CD4-positive, alpha-beta T cell treated with Interleukin-15 for 1 hour (primary cell): ENCODE results near the gene DIS3L2.
"Not testable (repeated sequence)": the region's sequence is repeated elsewhere in the genome, so short reads cannot be mapped to it uniquely, and the experiment has no call there.

Source experiments
- DNase-seq: peaks from one replicate; pipeline ENCODE4 v3.0.0-alpha.2; 2020

Gene DIS3L2

DNA sequence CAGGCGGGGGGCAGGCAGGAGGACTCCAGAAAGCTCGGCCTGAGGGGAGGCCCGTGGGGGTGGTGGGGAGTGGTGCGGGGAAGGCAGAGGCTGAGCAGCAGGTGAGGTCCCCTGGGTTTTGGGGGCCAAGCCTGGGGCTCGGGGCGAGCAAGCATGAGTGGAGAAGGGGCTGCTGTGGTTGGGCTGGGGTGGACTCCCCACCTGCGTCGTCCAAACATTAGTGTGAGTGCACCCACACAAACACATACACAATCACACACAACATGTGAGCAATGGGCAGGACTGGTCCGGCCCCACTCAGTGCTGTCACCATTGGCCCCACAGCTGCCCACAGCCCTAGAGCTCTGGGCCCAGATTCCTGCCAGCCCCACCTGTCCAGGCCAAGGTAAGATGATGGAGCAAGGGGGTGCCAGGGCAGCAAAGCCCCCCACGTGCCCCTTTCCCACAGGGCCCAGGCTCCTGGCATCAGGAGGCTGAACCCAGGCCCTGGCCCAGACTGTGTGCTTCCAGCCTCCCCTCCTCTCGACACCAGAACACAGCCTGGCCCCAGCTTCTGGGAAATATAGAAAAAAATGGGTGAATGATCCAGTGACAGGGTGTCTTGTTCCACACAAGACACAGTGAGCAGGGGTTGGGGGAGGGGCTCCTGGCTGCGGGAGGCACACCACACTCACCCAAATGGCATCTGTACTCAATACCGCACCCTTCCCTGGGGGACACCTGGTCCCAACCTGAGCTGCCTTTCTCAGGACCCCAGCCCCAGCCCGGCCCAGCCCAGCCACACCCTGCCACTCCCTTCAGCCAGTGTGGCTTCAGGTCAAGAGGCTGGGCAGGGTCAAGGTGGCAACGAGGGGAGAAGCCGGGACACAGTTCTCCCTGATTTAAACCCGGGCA lies 416.6 kb downstream of the DIS3L2 start:
- no peak for DNase-seq

DNA sequence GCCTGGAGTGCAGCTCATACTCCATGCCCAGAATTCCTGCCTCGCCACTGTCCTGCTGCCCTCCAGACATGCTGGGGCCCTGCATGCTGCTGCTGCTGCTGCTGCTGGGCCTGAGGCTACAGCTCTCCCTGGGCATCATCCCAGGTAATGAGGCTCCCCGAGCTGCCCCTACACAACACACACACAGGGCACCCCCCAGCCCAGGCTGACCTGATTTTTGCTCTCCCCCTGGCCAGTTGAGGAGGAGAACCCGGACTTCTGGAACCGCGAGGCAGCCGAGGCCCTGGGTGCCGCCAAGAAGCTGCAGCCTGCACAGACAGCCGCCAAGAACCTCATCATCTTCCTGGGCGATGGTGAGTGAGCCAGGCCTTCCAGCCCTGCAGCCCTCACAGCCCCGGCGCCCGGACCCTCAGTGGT lies 417.2 kb downstream of the DIS3L2 start, which contains the start of gene ALPP:
Gene ALPP (plus strand): TSS at position 17 of the 417 bp plus-strand sequence. CDS start 52 bp downstream, at position 69.
- DNase-seq: not testable (repeated sequence)

DNA sequence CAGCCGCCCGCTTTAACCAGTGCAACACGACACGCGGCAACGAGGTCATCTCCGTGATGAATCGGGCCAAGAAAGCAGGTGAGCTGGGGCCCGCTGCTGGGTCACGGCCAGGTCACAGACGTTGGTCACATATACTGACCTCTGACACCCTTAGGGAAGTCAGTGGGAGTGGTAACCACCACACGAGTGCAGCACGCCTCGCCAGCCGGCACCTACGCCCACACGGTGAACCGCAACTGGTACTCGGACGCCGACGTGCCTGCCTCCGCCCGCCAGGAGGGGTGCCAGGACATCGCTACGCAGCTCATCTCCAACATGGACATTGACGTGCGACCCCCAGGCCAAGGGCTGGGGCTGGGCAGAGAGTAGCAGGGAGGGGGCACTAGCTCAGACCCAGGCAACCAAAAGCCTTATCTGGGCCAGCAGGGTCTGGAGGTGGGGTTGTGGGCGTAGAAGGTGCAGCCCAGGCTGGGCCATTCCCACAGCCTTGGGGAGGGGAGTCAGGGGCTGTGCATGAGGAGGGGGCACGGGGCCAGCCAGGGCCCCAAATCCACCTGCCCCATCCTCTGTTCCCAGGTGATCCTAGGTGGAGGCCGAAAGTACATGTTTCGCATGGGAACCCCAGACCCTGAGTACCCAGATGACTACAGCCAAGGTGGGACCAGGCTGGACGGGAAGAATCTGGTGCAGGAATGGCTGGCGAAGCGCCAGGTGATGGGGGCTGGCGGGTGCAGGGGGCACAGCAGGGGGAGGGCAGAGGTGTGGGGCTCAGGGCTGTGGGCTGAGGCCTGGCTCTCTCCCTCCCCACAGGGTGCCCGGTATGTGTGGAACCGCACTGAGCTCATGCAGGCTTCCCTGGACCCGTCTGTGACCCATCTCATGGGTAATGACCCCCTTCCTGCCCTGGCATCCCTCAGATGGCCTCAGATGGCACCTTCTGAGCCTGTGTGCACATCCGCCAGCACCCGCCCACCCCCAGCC lies 418.4 kb downstream of the DIS3L2 start:
- not testable (repeated sequence) for DNase-seq

DNA sequence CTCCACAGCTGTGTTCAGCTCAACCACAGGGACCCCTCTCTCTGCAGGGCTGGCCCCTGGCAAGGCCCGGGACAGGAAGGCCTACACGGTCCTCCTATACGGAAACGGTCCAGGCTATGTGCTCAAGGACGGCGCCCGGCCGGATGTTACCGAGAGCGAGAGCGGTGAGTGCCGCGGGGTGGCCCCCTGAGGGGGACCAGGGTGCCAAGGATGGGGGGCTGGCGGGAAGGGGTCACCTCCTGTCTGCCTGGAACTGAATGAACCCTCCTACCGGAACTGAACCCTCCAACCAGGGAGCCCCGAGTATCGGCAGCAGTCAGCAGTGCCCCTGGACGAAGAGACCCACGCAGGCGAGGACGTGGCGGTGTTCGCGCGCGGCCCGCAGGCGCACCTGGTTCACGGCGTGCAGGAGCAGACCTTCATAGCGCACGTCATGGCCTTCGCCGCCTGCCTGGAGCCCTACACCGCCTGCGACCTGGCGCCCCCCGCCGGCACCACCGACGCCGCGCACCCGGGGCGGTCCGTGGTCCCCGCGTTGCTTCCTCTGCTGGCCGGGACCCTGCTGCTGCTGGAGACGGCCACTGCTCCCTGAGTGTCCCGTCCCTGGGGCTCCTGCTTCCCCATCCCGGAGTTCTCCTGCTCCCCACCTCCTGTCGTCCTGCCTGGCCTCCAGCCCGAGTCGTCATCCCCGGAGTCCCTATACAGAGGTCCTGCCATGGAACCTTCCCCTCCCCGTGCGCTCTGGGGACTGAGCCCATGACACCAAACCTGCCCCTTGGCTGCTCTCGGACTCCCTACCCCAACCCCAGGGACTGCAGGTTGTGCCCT lies 419.9 kb downstream of the DIS3L2 start:
- DNase-seq: not testable (repeated sequence)

DNA sequence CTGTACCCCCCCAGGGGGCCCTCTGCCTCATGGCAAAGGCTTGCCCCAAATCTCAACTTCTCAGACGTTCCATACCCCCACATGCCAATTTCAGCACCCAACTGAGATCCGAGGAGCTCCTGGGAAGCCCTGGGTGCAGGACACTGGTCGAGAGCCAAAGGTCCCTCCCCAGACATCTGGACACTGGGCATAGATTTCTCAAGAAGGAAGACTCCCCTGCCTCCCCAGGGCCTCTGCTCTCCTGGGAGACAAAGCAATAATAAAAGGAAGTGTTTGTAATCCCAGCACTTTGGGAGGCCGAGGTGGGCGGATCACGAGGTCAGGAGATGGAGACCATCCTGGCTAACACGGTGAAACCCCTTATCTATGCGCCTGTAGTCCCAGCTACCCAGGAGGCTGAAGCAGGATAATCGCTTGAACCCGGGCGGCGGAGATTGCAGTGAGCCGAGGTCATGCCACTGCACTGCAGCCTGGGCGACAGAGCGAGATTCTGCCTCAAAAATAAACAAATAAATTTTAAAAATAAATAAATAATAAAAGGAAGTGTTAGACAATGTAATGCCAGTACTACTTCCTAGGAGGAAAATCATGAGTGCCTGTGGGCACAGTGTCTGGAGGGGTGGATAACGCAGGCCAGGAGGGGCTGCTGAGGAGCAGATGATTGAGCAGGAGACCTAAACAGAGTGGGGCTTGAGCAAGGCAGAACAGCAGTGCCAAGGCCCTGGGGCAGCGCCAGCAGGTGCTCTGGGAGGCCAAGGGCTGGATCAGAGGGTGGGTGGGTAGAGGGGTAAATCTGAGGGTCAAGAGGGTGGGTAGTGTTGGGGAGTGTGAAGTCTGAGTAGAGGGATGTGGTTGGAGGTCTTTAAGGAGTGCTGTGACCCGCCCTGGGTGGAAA lies 421.1 kb downstream of the DIS3L2 start:
- no peak for DNase-seq

DNA sequence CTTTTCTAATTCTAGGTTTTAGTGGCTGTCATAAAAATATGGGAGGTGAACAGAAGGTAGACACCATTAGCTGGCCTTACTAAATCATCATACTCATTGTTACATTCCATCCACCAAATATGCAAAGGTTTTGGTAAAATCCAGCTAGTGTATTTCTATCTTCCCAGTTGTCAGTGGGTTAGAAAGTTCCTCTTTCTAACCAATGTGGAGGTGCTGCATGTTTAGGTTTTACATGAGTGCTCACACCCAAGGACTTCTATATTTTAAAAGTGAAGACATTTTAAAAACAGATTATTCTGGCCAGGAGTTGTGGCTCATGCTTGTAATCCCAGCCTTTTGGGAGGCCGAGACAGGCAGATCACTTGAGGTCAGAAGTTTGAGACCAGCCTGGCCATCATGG lies 423.0 kb downstream of the DIS3L2 start:
- DNase-seq: no peak

DNA sequence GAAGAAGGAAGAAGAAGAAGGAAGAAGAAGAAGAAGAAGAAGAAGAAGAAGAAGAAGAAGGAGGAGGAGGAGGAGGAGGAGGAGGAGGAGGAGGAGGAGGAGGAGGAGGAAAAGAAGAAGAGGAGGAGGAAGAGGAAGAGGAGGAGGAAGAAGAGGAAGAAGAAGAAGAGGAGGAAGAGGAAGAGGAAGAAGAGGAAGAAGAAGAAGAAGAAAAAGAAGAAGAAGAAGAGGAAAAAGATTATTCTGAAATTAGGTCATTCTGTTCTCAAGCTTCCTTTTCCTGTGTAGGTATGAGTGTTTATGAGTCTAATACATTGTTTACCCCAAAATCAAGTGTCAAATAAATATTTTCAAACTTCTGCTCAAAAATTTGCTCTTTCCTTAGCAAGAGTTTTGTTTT lies 423.5 kb downstream of the DIS3L2 start:
- DNase-seq: not testable (repeated sequence)

DNA sequence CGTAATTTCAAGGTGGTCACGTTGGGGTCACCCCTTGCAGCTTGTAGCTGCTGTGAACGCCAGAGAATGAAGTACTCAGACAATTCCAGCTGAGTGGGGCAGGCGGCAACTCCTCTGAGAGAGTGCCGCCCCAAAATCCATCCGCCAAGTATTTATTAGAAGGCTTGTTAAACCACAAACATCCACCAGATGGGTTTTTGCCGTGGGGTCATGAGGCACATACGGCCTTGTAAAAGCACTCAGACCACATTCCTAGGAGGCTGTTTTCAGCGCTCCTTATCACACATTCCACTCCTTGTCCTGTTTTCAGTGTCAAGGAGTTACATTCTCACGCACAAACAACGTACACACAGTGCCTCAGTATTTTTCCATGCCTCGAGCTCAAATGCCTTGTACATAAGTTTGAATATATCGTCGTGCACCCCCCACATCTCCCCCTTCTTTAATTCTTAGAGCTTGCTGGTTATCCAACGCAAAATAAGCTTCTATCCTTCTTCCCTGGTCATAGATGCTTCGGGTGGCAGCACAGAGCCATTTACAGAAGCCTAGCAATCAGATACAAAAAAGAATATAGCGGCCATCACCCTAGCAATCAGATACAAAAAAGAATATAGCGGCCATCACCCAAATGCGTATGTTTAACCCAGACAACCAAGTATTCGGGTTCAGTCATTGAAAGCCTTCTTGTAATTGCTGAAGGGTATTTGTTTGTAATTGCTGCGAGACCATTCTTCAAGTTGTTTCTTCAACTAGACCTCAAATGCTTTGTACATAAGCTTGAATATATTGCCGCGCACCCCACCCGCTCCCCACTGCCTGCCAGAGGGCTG lies 424.4 kb downstream of the DIS3L2 start:
- DNase-seq: no peak

DNA sequence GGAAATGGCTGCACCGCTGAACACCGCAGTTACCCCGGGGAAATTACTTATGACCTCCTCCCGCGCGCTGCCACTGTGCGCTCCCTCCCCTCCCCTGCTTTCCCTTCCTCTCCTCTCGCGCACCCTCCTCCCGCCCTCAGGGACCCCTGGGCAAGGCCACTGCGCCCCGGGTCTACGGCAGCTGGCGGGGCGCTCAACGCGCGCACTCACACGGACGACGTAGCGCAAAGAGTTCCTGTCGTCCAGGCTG lies 424.9 kb downstream of the DIS3L2 start:
- DNase-seq: no peak
